NB4 (cell line): ENCODE data around the gene RETSAT.
"Not testable (repeated sequence)": the region's sequence is repeated elsewhere in the genome, so short reads cannot be mapped to it uniquely, and the experiment has no call there.

Experiments used
- CTCF ChIP-seq: IDR thresholded peaks from one replicate; pipeline ENCODE4 v1.5.1; 2012; ENCODE audit warnings: low read depth, low read length
- MAX ChIP-seq: IDR thresholded peaks from 2 replicates; pipeline ENCODE4 v1.6.1; 2011; ENCODE audit warnings: low read depth, low read length
- MYC ChIP-seq: IDR thresholded peaks from 2 replicates; pipeline ENCODE4 v1.6.1; 2011; ENCODE audit warnings: low read depth, low read length
- POLR2A ChIP-seq: IDR thresholded peaks from 2 replicates; pipeline ENCODE4 v1.6.1; 2011; ENCODE audit warnings: mild to moderate bottlenecking; ENCODE audit not compliant: insufficient read length; ENCODE audit errors: extremely low read depth

- not testable (repeated sequence) for TF ChIP-seq POLR2A, CTCF, MYC, MAX
Measured at GRCh38 chr2:85383151-85383550, 28.8 kb upstream of the RETSAT start.
